ENCODE results near the gene IL17B. TPM values are rescaled to one million over a fixed set of nuclear protein-coding genes. Genes with fewer than 3 reads are reported as not detected.

The IL17B gene
- total RNA-seq, 1 donor from 2014 or later: not detected

DNA sequence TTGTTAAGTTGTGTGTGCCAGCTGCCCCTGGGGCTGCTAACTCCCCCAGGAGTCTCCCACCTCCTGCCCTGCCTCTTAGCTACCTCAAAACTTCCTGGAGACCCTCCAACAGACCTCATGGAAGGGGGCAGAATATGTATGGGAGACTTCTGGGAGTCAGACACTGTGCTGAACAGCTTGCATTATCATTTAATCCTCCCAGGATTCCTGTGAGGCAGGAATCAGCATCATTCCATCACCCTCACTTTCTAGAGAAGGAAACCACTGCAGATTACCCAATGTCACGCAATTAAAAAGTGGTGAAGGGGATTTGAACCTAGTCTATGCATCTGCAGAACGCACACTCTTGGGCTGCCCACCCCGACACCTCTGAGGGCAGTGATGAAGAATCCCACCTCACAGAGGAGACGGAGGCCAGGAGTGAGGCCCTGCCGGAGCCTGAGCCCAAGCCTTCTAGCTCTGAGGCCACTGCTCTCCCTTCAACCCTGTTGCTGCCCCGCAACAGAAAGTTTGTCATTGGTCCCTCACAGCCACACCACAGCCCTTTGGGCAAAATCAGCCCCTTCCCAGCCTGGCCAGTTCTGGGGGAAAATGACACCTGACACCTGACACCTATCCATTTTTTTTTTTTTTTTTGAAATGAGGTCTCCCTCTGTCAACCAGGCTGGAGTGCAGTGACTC, 30.3 kb upstream of the IL17B start:
- H3K9me3 Mint-ChIP-seq: no peaks in the 10 kb centered on the region
- peak overlapping the region; percentile 72 for H3K4me3 Mint-ChIP-seq
- no peaks in the 10 kb centered on the region for H3K36me3 Mint-ChIP-seq
- H3K27ac Mint-ChIP-seq: peak overlapping the region; percentile 64
- DNase-seq (ENCODE audit: low spot score in 2 of 2, unreplicated experiment in 2 of 2): no peak
- TF ChIP-seq, protein P1, sequence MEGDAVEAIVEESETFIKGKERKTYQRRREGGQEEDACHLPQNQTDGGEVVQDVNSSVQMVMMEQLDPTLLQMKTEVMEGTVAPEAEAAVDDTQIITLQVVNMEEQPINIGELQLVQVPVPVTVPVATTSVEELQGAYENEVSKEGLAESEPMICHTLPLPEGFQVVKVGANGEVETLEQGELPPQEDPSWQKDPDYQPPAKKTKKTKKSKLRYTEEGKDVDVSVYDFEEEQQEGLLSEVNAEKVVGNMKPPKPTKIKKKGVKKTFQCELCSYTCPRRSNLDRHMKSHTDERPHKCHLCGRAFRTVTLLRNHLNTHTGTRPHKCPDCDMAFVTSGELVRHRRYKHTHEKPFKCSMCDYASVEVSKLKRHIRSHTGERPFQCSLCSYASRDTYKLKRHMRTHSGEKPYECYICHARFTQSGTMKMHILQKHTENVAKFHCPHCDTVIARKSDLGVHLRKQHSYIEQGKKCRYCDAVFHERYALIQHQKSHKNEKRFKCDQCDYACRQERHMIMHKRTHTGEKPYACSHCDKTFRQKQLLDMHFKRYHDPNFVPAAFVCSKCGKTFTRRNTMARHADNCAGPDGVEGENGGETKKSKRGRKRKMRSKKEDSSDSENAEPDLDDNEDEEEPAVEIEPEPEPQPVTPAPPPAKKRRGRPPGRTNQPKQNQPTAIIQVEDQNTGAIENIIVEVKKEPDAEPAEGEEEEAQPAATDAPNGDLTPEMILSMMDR (IDR thresholded peaks at IDR 0.05; ENCODE audit: unreplicated experiment): no peak
- H3K4me1 Mint-ChIP-seq: peaks cover 59% of the 10 kb centered on the region
- no peaks in the 10 kb centered on the region for H3K27me3 Mint-ChIP-seq (ENCODE audit: low read depth)

DNA sequence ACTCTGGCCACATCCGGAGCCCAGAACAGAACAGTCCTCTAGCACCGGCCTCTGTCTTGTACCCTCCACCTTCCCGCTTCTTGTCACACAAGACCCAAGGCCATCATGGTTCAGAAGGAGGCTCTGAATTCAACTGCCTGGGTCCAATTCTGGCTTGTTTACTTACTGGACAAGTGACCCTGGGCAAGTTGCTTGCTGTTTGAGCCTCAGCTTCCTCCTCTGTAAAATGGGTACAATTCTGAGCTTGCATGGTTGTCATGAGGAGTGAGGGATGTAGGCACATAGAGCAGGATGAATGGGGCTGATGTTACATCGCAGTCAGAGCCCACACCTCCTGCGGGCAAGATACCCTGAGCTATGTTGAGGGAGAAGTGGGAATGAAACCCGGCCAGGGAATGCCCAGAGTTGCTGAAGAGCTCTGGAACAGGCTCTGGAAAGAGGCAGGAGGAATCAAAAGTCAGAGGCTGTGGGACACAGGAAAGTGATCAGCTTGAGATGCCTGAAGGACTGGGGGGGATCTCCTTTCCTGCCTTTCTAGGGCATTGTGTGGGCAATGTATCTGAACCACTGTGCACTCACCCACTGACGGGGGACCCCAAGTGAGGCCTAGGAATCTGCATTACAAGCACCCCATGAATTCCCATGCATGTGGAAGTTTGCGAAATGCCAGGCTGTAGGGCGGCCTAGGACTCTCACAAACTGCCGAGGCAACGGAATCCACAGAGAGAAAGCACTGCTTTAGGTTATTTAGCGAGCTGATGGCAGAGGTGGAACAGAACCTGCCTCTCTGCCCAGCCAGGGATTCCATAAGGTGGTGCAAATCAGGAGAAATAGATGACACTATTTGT, 29.4 kb upstream of the IL17B start:
- no peaks in the 10 kb centered on the region for H3K9me3 Mint-ChIP-seq
- TF ChIP-seq, protein P1 (IDR thresholded peaks at IDR 0.05; ENCODE audit: unreplicated experiment): no peak
- H3K27ac Mint-ChIP-seq: peak overlapping the region; percentile 91
- H3K27me3 Mint-ChIP-seq (ENCODE audit: low read depth): no peaks in the 10 kb centered on the region
- peak overlapping the region; percentile 72 for H3K4me3 Mint-ChIP-seq
- no peaks in the 10 kb centered on the region for H3K36me3 Mint-ChIP-seq
- peaks cover 65% of the 10 kb centered on the region for H3K4me1 Mint-ChIP-seq
- no peak for DNase-seq (ENCODE audit: low spot score in 2 of 2, unreplicated experiment in 2 of 2)

GRCh38 chr5:149407323-149408251, 28.5 kb upstream of the IL17B start:
- Mint-ChIP-seq H3K4me3 (peak overlapping the region; percentile 72), H3K9me3 (no peaks in the 10 kb centered on the region), H3K27me3 (ENCODE audit: low read depth) (no peaks in the 10 kb centered on the region), H3K27ac (peak overlapping the region; percentile 91), H3K4me1 (peaks cover 60% of the 10 kb centered on the region), H3K36me3 (no peaks in the 10 kb centered on the region)
- TF ChIP-seq, protein P1 (IDR thresholded peaks at IDR 0.05; ENCODE audit: unreplicated experiment): no peak
- DNase-seq (ENCODE audit: low spot score in 2 of 2, unreplicated experiment in 2 of 2): no peak

- Mint-ChIP-seq H3K4me3 (peak overlapping the region; percentile 72), H3K36me3 (no peaks in the 10 kb centered on the region), H3K4me1 (peaks cover 60% of the 10 kb centered on the region), H3K27me3 (ENCODE audit: low read depth) (no peaks in the 10 kb centered on the region), H3K27ac (peak overlapping the region; percentile 91), H3K9me3 (no peaks in the 10 kb centered on the region)
- TF ChIP-seq, protein P1 (IDR thresholded peaks at IDR 0.05; ENCODE audit: unreplicated experiment): no peak
- DNase-seq (ENCODE audit: low spot score in 2 of 2, unreplicated experiment in 2 of 2): no peak
Measured at GRCh38 chr5:149406979-149407306, 27.9 kb upstream of the IL17B start.

- no peaks in the 10 kb centered on the region for H3K27me3 Mint-ChIP-seq (ENCODE audit: low read depth)
- H3K4me1 Mint-ChIP-seq: peaks cover 60% of the 10 kb centered on the region
Measured at GRCh38 chr5:149406203-149406978, 27.3 kb upstream of the IL17B start.

More at GRCh38 chr5:149406203-149406978, 27.3 kb upstream of the IL17B start:
- peak overlapping the region; percentile 91 for H3K27ac Mint-ChIP-seq
- H3K36me3 Mint-ChIP-seq: no peaks in the 10 kb centered on the region
- no peak for DNase-seq (ENCODE audit: low spot score in 2 of 2, unreplicated experiment in 2 of 2)
- TF ChIP-seq, protein P1 (IDR thresholded peaks at IDR 0.05; ENCODE audit: unreplicated experiment): no peak
- peak overlapping the region; percentile 72 for H3K4me3 Mint-ChIP-seq
- H3K9me3 Mint-ChIP-seq: no peaks in the 10 kb centered on the region
